ENCODE measurements around the gene GDPD3. TPM values are rescaled to one million over a fixed set of nuclear protein-coding genes. Genes with fewer than 3 reads are reported as not detected.
A peak's percentile ranks its signal among the peaks of the same experiment; 100 is the strongest.

Gene GDPD3
- total RNA-seq, 1 donor from 2014 or later, result 4.9 TPM

DNA sequence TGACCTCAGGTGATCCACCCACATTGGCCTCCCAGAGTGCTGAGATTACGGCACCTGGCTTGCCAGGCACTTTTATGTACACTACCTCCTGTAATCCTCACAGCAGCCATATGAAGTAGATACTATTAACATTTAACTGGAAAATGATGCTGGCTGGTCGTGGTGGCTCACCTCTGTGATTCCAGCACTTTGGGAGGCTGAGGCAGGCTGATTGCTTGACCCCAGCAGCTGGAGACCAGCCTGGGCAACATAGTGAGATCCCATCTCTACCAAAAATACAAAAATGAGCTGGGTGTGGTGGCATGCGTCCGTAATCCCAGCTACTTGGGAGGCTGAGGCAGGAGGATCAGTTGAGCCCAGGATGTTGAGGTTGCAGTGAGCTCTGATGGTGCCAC is 11.6 kb upstream of the GDPD3 start:
- peaks cover 7% of the 10 kb centered on the region for H3K9me3 Mint-ChIP-seq (ENCODE audit: unreplicated experiment)
- H3K27ac Mint-ChIP-seq (ENCODE audit: unreplicated experiment), result no peak overlapping the region
- peaks cover 7% of the 10 kb centered on the region for H3K27me3 Mint-ChIP-seq (ENCODE audit: unreplicated experiment)
- no peak for DNase-seq
- H3K4me3 Mint-ChIP-seq (ENCODE audit: unreplicated experiment), result no peak overlapping the region
- peaks cover 3% of the 10 kb centered on the region for H3K4me1 Mint-ChIP-seq (ENCODE audit: low read depth, unreplicated experiment)
- H3K36me3 Mint-ChIP-seq (ENCODE audit: unreplicated experiment), result no peaks in the 10 kb centered on the region
- TF ChIP-seq, protein P1, sequence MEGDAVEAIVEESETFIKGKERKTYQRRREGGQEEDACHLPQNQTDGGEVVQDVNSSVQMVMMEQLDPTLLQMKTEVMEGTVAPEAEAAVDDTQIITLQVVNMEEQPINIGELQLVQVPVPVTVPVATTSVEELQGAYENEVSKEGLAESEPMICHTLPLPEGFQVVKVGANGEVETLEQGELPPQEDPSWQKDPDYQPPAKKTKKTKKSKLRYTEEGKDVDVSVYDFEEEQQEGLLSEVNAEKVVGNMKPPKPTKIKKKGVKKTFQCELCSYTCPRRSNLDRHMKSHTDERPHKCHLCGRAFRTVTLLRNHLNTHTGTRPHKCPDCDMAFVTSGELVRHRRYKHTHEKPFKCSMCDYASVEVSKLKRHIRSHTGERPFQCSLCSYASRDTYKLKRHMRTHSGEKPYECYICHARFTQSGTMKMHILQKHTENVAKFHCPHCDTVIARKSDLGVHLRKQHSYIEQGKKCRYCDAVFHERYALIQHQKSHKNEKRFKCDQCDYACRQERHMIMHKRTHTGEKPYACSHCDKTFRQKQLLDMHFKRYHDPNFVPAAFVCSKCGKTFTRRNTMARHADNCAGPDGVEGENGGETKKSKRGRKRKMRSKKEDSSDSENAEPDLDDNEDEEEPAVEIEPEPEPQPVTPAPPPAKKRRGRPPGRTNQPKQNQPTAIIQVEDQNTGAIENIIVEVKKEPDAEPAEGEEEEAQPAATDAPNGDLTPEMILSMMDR (IDR thresholded peaks at IDR 0.05; ENCODE audit: partially characterized antibody, unreplicated experiment), result no peak

DNA sequence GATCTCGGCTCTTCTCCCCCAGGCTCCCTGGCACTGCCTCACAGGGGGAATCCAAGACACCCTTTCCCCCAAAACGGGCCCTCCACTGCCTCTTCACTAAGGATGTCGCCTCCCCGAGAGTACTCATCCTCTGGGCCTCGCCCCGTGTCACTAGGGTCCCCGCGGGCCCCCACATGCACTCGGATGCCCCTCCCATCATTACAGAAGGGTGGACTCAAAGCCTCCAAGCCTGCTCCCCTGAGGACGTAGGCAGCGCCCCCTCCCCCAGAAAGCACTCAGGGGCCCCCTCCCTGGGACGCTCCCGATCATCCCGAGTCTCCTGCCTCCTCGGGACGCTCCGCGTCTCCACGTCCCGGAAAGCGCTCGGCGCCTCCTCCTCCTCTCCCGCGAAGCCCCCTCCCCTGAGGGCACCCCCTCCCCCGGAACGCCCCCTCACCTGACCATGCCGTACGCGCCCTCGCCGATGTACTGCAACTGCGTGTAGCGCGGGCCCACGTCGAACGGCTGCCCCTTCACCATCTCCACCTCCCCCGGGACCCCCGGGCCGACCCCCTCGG is 9.3 kb upstream of the GDPD3 start:
- peak overlapping the region; percentile 85 for H3K4me3 Mint-ChIP-seq (ENCODE audit: unreplicated experiment)
- TF ChIP-seq, protein P1 (IDR thresholded peaks at IDR 0.05; ENCODE audit: partially characterized antibody, unreplicated experiment), result no peak
- H3K9me3 Mint-ChIP-seq (ENCODE audit: unreplicated experiment), result peaks cover 9% of the 10 kb centered on the region
- H3K27ac Mint-ChIP-seq (ENCODE audit: unreplicated experiment), result no peak overlapping the region
- H3K4me1 Mint-ChIP-seq (ENCODE audit: low read depth, unreplicated experiment), result peaks cover 3% of the 10 kb centered on the region
- H3K36me3 Mint-ChIP-seq (ENCODE audit: unreplicated experiment), result no peaks in the 10 kb centered on the region
- H3K27me3 Mint-ChIP-seq (ENCODE audit: unreplicated experiment), result peaks cover 7% of the 10 kb centered on the region
- DNase-seq, result no peak

DNA sequence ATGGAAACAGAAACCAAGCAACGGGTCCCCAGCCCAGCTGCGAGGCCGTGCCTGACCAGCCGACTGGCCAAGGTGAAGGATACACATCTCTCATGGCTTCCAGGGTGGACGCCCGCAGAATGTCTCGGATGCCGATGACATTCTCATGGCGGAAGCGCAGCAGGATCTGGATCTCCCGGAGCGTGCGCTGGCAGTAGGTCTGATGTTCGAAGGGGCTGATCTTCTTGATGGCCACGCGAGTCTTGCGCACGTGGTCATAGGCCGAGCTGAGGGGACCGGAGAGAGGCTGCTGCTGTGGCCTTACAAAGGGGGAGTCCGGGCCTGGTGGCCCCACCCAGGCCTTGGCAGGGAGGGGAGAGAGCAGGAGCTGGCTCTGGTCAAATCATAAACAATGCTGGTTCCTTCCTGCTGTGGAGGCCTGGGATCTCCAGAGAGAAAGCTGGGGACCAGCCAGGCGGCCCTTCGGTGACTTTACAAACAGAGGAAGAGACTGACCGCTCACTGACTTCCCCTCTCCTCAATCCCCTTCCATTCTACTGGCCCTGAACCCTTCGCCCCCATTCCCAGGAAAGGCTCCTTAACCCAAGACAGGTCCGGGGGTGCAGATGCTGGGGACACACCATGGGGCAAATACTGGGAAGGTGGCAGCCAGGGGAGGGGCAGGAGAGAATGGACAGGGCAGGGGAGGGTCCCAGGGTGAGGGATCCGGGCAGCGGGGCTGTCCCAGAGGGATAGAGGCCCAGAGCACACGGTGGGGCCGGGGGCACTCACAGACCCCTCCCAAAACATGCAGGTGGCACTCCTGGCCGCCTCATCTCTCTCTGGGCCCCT is 8.6 kb upstream of the GDPD3 start:
- Mint-ChIP-seq H3K4me3 (ENCODE audit: unreplicated experiment) (peak overlapping the region; percentile 85), H3K27me3 (ENCODE audit: unreplicated experiment) (peaks cover 7% of the 10 kb centered on the region), H3K36me3 (ENCODE audit: unreplicated experiment) (no peaks in the 10 kb centered on the region), H3K27ac (ENCODE audit: unreplicated experiment) (no peak overlapping the region), H3K4me1 (ENCODE audit: low read depth, unreplicated experiment) (peaks cover 3% of the 10 kb centered on the region), H3K9me3 (ENCODE audit: unreplicated experiment) (peaks cover 9% of the 10 kb centered on the region)
- TF ChIP-seq, protein P1 (IDR thresholded peaks at IDR 0.05; ENCODE audit: partially characterized antibody, unreplicated experiment), result no peak
- DNase-seq, result no peak

DNA sequence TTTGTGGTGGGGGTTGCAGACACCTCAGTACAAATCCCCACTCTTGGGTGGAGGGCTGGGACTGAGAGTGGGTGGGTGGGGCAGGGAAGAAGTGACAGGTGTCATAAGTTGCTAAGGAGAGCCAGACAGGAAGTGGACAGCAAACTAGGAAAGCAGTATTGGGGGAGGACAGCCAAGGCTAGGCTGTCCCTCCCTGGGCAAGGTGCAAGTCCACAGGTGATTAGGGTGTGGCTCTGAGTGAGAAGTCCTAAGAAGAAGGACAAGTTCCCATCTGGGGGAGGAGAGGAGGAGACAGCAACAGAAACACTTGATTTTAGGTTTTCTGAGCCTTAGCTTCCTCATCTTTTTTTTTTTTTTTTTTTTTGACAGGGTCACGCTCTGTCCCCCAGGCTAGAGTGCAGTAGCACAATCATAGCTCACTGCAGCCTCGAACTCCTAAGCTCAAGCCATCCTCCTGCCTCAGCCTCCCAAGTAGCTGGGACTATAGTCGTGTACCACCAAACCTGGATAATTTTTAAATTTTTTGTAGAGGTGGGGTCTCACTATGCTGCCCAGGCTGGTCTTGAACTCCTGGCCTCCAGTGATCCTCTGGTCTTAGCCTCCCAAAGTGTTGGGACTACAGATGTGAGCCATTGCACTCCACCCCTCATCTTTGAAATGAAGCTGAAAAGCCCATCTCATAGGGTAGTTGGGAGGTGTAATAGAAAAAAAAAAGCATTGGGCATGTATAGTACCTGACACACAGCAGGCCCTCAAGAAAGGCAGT is 7.2 kb upstream of the GDPD3 start:
- TF ChIP-seq, protein P1 (IDR thresholded peaks at IDR 0.05; ENCODE audit: partially characterized antibody, unreplicated experiment), result no peak
- Mint-ChIP-seq H3K4me3 (ENCODE audit: unreplicated experiment) (no peak overlapping the region), H3K9me3 (ENCODE audit: unreplicated experiment) (peaks cover 9% of the 10 kb centered on the region), H3K4me1 (ENCODE audit: low read depth, unreplicated experiment) (peaks cover 3% of the 10 kb centered on the region), H3K27me3 (ENCODE audit: unreplicated experiment) (peaks cover 7% of the 10 kb centered on the region), H3K36me3 (ENCODE audit: unreplicated experiment) (no peaks in the 10 kb centered on the region), H3K27ac (ENCODE audit: unreplicated experiment) (no peak overlapping the region)
- no peak for DNase-seq

Data from glutamatergic neuron (in vitro differentiated cells).